Measurements from ENCODE around the gene IGFBP5. TPM values are rescaled to one million over a fixed set of nuclear protein-coding genes. Genes with fewer than 3 reads are reported as not detected.

Gene IGFBP5
- total RNA-seq, 4 donors from 2014 or later: 146 to 263 (median 190) TPM

DNA sequence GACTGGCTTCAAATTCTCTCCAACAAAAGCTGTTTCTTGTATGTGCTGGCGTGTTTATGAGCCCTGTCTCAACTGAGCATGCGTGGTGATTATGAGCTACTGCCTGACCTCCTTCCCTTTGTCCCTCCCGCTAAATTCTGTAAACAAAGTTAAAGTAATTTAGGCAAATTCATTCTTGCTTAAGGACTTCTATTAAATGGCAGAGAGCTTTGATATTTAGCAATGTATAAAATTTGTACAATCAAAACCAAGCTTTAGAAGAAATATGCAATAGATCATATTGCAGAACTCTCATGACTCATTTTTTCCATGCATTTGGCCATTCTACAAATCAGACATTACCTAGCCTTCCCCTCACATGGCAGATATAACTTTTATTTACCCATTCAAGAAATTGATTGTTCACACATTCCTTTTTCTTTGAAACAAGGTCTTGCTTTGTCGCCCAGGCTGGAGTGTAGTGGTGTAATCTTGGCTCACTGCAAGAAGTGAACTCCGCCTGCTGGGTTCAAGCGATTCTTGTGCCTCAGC is 43.9 kb downstream of the IGFBP5 start:
- 81 to 89% methylated on average over 5 to 6 of the region's 6 CpGs for WGBS, 2 donors (ENCODE audit: low coverage in 1 of 2)
- no peaks in the 10 kb centered on the region for H3K27me3 ChIP-seq
- intact Hi-C loops (cut with DNase I; ENCODE audit: low total_unique reads) (no loop called here), in situ Hi-C loops (cut with MboI; ENCODE audit: low pct_ligation_motif_present in 1 of 4, low pct_unique_long_range_greater_than_20kb in 1 of 4, low sequenced_read_pairs in 3 of 4) (loop anchor here in 1 of 4 donors (25.0 kb wide), 1 partner anchor 614 kb away; no protein-coding TSS in a partner anchor)
- H3K4me3 ChIP-seq: no peak overlapping the region
- no peak overlapping the region for H3K27ac ChIP-seq
- DNase-seq: no peak
- no peaks in the 10 kb centered on the region for H3K9me3 ChIP-seq
- TF ChIP-seq, protein P1, sequence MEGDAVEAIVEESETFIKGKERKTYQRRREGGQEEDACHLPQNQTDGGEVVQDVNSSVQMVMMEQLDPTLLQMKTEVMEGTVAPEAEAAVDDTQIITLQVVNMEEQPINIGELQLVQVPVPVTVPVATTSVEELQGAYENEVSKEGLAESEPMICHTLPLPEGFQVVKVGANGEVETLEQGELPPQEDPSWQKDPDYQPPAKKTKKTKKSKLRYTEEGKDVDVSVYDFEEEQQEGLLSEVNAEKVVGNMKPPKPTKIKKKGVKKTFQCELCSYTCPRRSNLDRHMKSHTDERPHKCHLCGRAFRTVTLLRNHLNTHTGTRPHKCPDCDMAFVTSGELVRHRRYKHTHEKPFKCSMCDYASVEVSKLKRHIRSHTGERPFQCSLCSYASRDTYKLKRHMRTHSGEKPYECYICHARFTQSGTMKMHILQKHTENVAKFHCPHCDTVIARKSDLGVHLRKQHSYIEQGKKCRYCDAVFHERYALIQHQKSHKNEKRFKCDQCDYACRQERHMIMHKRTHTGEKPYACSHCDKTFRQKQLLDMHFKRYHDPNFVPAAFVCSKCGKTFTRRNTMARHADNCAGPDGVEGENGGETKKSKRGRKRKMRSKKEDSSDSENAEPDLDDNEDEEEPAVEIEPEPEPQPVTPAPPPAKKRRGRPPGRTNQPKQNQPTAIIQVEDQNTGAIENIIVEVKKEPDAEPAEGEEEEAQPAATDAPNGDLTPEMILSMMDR (IDR thresholded peaks at IDR 0.05): no peak
- TF ChIP-seq POLR2A (IDR thresholded peaks at IDR 0.05) (no peak), POLR2AphosphoS5 (IDR thresholded peaks at IDR 0.05) (no peak), EP300 (IDR thresholded peaks at IDR 0.05; ENCODE audit: low read depth) (no peak)
- H3K36me3 ChIP-seq: no peaks in the 10 kb centered on the region
- H3K4me1 ChIP-seq: no peaks in the 10 kb centered on the region

DNA sequence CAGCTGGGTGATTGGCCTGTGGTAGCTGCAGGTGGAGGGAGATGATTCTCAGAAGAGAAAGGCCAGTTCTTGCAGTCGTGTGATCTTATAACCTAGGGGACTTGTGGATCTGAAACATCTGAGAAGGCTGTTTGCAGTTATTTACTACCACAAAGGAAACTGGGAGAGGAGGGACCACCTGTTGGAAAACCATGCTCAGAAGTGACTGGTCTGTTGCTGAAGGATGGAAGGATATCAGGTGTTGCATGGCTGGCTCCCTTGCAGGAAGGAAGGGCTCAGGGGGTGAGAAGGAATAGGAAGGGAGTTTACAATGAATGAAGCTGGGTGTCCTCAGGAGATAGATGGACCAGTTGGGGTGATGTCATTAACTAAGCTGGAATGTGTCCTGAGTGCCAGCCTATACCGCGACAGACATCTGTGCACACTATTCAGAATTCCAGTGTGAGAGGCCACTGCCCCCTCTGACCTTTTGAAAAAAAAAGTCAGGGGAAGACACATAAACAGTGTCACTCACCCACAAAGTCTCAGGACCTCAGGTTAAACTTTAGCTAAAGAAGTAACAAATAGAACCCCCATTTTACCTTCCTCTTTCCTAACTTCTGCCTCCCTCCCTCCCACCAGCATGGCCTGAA is 44.6 kb downstream of the IGFBP5 start:
- Histone ChIP-seq H3K27ac (no peak overlapping the region), H3K4me3 (no peak overlapping the region), H3K4me1 (no peaks in the 10 kb centered on the region), H3K36me3 (no peaks in the 10 kb centered on the region), H3K9me3 (no peaks in the 10 kb centered on the region), H3K27me3 (no peaks in the 10 kb centered on the region)
- intact Hi-C loops (cut with DNase I; ENCODE audit: low total_unique reads): no loop called here
- in situ Hi-C loops (cut with MboI; ENCODE audit: low pct_ligation_motif_present in 1 of 4, low pct_unique_long_range_greater_than_20kb in 1 of 4, low sequenced_read_pairs in 3 of 4): loop anchor here in 1 of 4 donors (25.0 kb wide), 1 partner anchor 613 kb away; no protein-coding TSS in a partner anchor
- TF ChIP-seq EP300 (IDR thresholded peaks at IDR 0.05; ENCODE audit: low read depth) (no peak), POLR2A (IDR thresholded peaks at IDR 0.05) (no peak), POLR2AphosphoS5 (IDR thresholded peaks at IDR 0.05) (no peak)
- TF ChIP-seq, protein P1 (IDR thresholded peaks at IDR 0.05): no peak
- no peak for DNase-seq
- 91 to 93% methylated on average over 3 of the region's 3 CpGs for WGBS, 2 donors (ENCODE audit: low coverage in 1 of 2)

DNA sequence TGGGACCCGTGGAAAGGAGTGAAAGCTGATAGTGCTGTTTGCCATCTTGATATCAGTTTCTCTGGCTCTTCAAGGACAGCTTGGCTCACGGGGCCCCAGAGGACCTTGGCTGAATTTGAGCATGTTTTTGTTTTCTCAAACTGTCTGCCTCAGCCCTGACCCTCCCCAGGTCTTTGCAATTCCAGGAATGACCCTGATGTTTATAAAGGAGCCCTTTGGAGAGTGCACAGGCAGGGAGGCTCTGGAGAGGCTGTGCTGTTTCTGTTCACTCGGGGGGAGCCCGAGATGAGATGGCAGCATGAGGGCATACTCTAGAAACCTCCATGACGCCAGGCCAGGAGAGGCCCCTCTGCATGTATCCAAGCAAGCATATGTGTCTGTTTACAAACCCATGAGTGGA is 45.8 kb downstream of the IGFBP5 start:
- no peak for DNase-seq
- TF ChIP-seq EP300 (IDR thresholded peaks at IDR 0.05; ENCODE audit: low read depth) (no peak), POLR2A (IDR thresholded peaks at IDR 0.05) (no peak), POLR2AphosphoS5 (IDR thresholded peaks at IDR 0.05) (no peak)
- TF ChIP-seq, protein P1 (IDR thresholded peaks at IDR 0.05): no peak
- Histone ChIP-seq H3K27ac (no peak overlapping the region), H3K4me1 (no peaks in the 10 kb centered on the region), H3K36me3 (no peaks in the 10 kb centered on the region), H3K4me3 (no peak overlapping the region), H3K27me3 (no peaks in the 10 kb centered on the region), H3K9me3 (no peaks in the 10 kb centered on the region)
- intact Hi-C loops (cut with DNase I; ENCODE audit: low total_unique reads) (no loop called here), in situ Hi-C loops (cut with MboI; ENCODE audit: low pct_ligation_motif_present in 1 of 4, low pct_unique_long_range_greater_than_20kb in 1 of 4, low sequenced_read_pairs in 3 of 4) (no loop called here)
- WGBS, 2 donors (ENCODE audit: low coverage in 1 of 2): 78% methylated on average over 5 of the region's 5 CpGs; no CpG with 5 or more reads in 1 of the 2 donors

DNA sequence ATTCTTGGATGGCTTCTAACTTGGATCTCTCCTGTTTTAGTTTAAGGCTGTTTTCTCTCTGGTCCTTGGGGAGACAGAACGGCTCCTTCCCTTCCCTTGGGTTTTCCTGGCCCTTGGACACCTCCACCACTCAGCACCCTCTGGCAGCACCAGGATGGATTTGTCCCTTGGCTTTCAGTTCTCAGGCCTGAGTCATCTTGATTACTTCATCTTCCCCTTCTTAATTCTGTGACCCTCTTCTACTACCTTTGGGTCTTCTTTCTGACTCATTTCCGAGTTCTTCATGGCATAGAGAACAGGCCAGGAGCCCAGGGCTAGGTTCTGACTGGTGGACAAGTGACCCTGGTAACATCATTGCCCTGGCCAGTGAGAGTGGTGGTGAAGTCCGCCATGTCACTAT is 47.2 kb downstream of the IGFBP5 start:
- Histone ChIP-seq H3K27me3 (no peaks in the 10 kb centered on the region), H3K9me3 (no peaks in the 10 kb centered on the region), H3K4me3 (no peak overlapping the region), H3K36me3 (no peaks in the 10 kb centered on the region), H3K27ac (no peak overlapping the region), H3K4me1 (peaks cover 0 to 8% (median 3%) of the 10 kb centered on the region in 4 donors)
- TF ChIP-seq, protein P1 (IDR thresholded peaks at IDR 0.05): no peak
- TF ChIP-seq POLR2A (IDR thresholded peaks at IDR 0.05): no peak
- TF ChIP-seq EP300 (IDR thresholded peaks at IDR 0.05; ENCODE audit: low read depth): no peak
- TF ChIP-seq POLR2AphosphoS5 (IDR thresholded peaks at IDR 0.05): no peak
- WGBS, 2 donors (ENCODE audit: low coverage in 1 of 2): 50 to 82% methylated on average over 1 to 3 of the region's 3 CpGs
- DNase-seq: no peak
- in situ Hi-C loops (cut with MboI; ENCODE audit: low pct_ligation_motif_present in 1 of 4, low pct_unique_long_range_greater_than_20kb in 1 of 4, low sequenced_read_pairs in 3 of 4): no loop called here
- intact Hi-C loops (cut with DNase I; ENCODE audit: low total_unique reads): no loop called here

Measured in transverse colon (tissue), 4 donors.